Measurements from ENCODE around the gene FTH1. TPM values are rescaled to one million over a fixed set of nuclear protein-coding genes. Genes with fewer than 3 reads are reported as not detected.

Gene FTH1
- total RNA-seq, 4 donors from 2014 or later, result 3,399 to 5,471 (median 4,336) TPM

- DNase-seq, result no peak
- Histone ChIP-seq H3K4me1 (peaks cover 0 to 8% (median 4%) of the 10 kb centered on the region in 4 donors), H3K9me3 (no peaks in the 10 kb centered on the region), H3K4me3 (no peak overlapping the region), H3K27ac (peak overlapping the region in 1 of 4 donors; percentile 79), H3K27me3 (peaks cover 0 to 5% of the 10 kb centered on the region in 2 donors), H3K36me3 (no peaks in the 10 kb centered on the region)
- TF ChIP-seq CTCF (IDR thresholded peaks at IDR 0.05) (no peak), POLR2A (IDR thresholded peaks at IDR 0.05) (no peak)
These were observed 46.0 kb downstream of the FTH1 start for GRCh38 chr11:61921446-61921845.

DNA sequence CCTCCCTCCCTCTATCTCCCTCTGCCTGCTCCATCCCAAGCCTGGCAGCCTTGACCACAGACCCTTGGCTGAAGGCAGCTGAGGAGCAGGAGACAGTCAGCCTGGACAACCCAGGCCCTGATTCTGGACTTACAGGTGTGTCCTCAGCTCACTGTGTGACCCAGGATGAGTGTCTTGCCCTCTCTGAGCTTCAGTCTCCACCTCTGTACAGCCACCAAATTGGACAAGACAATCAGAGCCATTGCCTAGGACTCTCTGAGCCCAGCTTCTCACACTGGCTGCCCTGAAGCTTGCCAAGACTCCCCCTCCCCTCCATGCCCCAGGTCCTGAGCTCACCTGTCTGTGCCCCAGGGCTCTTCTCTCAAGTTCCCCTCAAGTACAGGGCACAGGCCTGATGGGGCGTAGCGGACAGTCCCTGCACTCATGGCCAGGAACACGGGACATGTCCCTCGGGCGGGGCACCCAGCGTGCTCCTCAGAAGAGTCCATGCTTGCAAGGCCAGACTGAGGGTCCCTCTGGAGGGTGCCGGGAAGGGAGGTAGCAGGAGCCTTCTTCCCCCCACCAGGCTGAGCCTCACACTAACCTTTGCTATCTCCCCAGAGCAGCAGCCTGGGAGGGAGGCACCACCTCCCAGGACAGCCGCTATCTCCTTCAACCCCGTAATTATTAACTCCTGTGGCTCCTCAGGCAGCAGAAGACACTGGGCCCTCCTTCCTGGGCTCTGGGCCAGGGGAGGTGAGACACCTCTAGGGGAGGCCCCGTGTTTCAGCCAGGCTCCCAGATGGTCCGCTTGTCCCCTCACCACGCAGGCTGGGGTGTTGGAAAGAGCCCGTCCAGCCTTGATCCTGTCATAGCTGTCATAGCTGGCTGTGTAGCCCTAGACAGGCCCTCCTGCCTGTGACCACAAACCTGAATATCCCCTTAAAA lies 47.5 kb downstream of the FTH1 start:
- Histone ChIP-seq H3K4me3 (no peak overlapping the region), H3K27me3 (peaks cover 0 to 5% of the 10 kb centered on the region in 2 donors), H3K4me1 (peaks cover 0 to 8% (median 4%) of the 10 kb centered on the region in 4 donors), H3K36me3 (no peaks in the 10 kb centered on the region), H3K9me3 (no peaks in the 10 kb centered on the region), H3K27ac (peak overlapping the region in 3 of 4 donors; percentile 5 to 73 (median 58))
- peak in 1 of 3 donors; percentile 51 for DNase-seq
- TF ChIP-seq POLR2A (IDR thresholded peaks at IDR 0.05) (no peak), CTCF (IDR thresholded peaks at IDR 0.05) (no peak)

- no peak for DNase-seq
- TF ChIP-seq POLR2A (IDR thresholded peaks at IDR 0.05) (no peak), CTCF (IDR thresholded peaks at IDR 0.05) (no peak)
- Histone ChIP-seq H3K9me3 (no peaks in the 10 kb centered on the region), H3K27ac (peak overlapping the region in 3 of 4 donors; percentile 5 to 73 (median 58)), H3K4me3 (no peak overlapping the region), H3K36me3 (no peaks in the 10 kb centered on the region), H3K4me1 (peaks cover 0 to 8% (median 4%) of the 10 kb centered on the region in 4 donors), H3K27me3 (peaks cover 0 to 5% of the 10 kb centered on the region in 2 donors)
These were observed 48.3 kb downstream of the FTH1 start for GRCh38 chr11:61918938-61919704.

GRCh38 chr11:61918251-61918937 lies 49.0 kb downstream of the FTH1 start:
- Histone ChIP-seq H3K27me3 (peaks cover 0 to 5% of the 10 kb centered on the region in 2 donors), H3K4me3 (no peak overlapping the region), H3K4me1 (peaks cover 0 to 8% (median 3%) of the 10 kb centered on the region in 4 donors), H3K36me3 (no peaks in the 10 kb centered on the region), H3K9me3 (no peaks in the 10 kb centered on the region), H3K27ac (peak overlapping the region; percentile 40 to 75 (median 64))
- TF ChIP-seq CTCF (IDR thresholded peaks at IDR 0.05) (no peak), POLR2A (IDR thresholded peaks at IDR 0.05) (no peak)
- no peak for DNase-seq

All from Peyer's patch (tissue), 4 donors.